HEK293 (cell line): Measurements from ENCODE around the gene CSPG4.

Experiments
- GLIS1 ChIP-seq: fragments of 450-650 bp; formaldehyde crosslinking; IDR thresholded peaks from 2 replicates; pipeline ENCODE4 v1.5.1; 2016; ENCODE audit warnings: missing biosample characterization, missing genetic modification characterization
- GLIS2 ChIP-seq: fragments of 450-650 bp; formaldehyde crosslinking; IDR thresholded peaks from 2 replicates; pipeline ENCODE4 v1.5.1; 2016; ENCODE audit warnings: missing biosample characterization, missing genetic modification characterization
- KLF10 ChIP-seq: fragments of 450-650 bp; IDR thresholded peaks from 2 replicates; pipeline ENCODE4 v1.5.1; 2018; ENCODE audit warnings: missing biosample characterization, mild to moderate bottlenecking, missing genetic modification characterization
- SALL2 ChIP-seq: fragments of 450-650 bp; formaldehyde crosslinking; IDR thresholded peaks from 2 replicates; pipeline ENCODE4 v1.5.0; 2017; ENCODE audit warnings: missing biosample characterization, mild to moderate bottlenecking, missing genetic modification characterization, borderline replicate concordance
- ZBTB20 ChIP-seq: fragments of 450-650 bp; formaldehyde crosslinking; IDR thresholded peaks from 2 replicates; pipeline ENCODE4 v1.5.1; 2016; ENCODE audit warnings: missing biosample characterization, missing genetic modification characterization
- ZBTB8A ChIP-seq: fragments of 450-650 bp; formaldehyde crosslinking; IDR thresholded peaks from 2 replicates; pipeline ENCODE4 v1.5.1; 2016; ENCODE audit warnings: missing biosample characterization, missing genetic modification characterization
- ZNF2 ChIP-seq: fragments of 450-650 bp; formaldehyde crosslinking; IDR thresholded peaks from 2 replicates; pipeline ENCODE4 v1.5.1; 2016; ENCODE audit warnings: missing biosample characterization, missing genetic modification characterization
- ZNF311 ChIP-seq: fragments of 450-650 bp; formaldehyde crosslinking; IDR thresholded peaks from 2 replicates; pipeline ENCODE4 v1.5.1; 2017; ENCODE audit warnings: missing biosample characterization, missing genetic modification characterization, borderline replicate concordance
- ZNF335 ChIP-seq: fragments of 450-650 bp; formaldehyde crosslinking; conservative IDR thresholded peaks from 2 replicates; pipeline ENCODE4 v1.5.1; 2016; ENCODE audit warnings: missing biosample characterization, missing genetic modification characterization
- ZNF341 ChIP-seq: fragments of 450-650 bp; formaldehyde crosslinking; IDR thresholded peaks from 2 replicates; pipeline ENCODE4; 2016; ENCODE audit warnings: low read depth, missing biosample characterization, missing genetic modification characterization
- ZNF423 ChIP-seq: fragments of 450-650 bp; formaldehyde crosslinking; IDR thresholded peaks from 2 replicates; pipeline ENCODE4 v1.5.1; 2016; ENCODE audit warnings: missing biosample characterization, missing genetic modification characterization
- ZNF558 ChIP-seq: fragments of 450-650 bp; formaldehyde crosslinking; IDR thresholded peaks from 2 replicates; pipeline ENCODE4 v1.5.1; 2016; ENCODE audit warnings: missing biosample characterization, missing genetic modification characterization
- ZNF660 ChIP-seq: fragments of 450-650 bp; IDR thresholded peaks from 2 replicates; pipeline ENCODE4 v1.5.1; 2018; ENCODE audit warnings: missing biosample characterization, mild to moderate bottlenecking, missing genetic modification characterization
- ZNF776 ChIP-seq: fragments of 450-650 bp; formaldehyde crosslinking; IDR thresholded peaks from 2 replicates; pipeline ENCODE4 v1.5.0; 2017; ENCODE audit warnings: missing biosample characterization, missing genetic modification characterization, borderline replicate concordance
- ZSCAN16 ChIP-seq: fragments of 450-650 bp; formaldehyde crosslinking; IDR thresholded peaks from 2 replicates; pipeline ENCODE4 v1.5.1; 2016; ENCODE audit warnings: missing biosample characterization, missing genetic modification characterization
- TF ChIP-seq, protein P1 (sequence below): fragments of 450-650 bp; formaldehyde crosslinking; IDR thresholded peaks from 2 replicates; pipeline ENCODE4 v1.5.1; 2016; ENCODE audit warnings: missing biosample characterization, missing genetic modification characterization
- TF ChIP-seq, protein P2 (sequence below): fragments of 450-650 bp; formaldehyde crosslinking; IDR thresholded peaks from 2 replicates; pipeline ENCODE4 v1.5.1; 2016; ENCODE audit warnings: missing biosample characterization, missing genetic modification characterization
- TF ChIP-seq, protein P3 (sequence below): fragments of 450-650 bp; formaldehyde crosslinking; IDR thresholded peaks from 2 replicates; pipeline ENCODE4 v1.5.1; 2017; ENCODE audit warnings: missing biosample characterization, missing genetic modification characterization
- TF ChIP-seq, protein P4 (sequence below): fragments of 450-650 bp; formaldehyde crosslinking; IDR thresholded peaks from 2 replicates; pipeline ENCODE4 v1.5.1; 2016; ENCODE audit warnings: missing biosample characterization, missing genetic modification characterization
- TF ChIP-seq, protein P5 (sequence below): fragments of 450-650 bp; formaldehyde crosslinking; IDR thresholded peaks from 2 replicates; pipeline ENCODE4 v1.5.1; 2016; ENCODE audit warnings: missing biosample characterization, missing genetic modification characterization
- TF ChIP-seq, protein P6 (sequence below): fragments of 450-650 bp; formaldehyde crosslinking; IDR thresholded peaks from 2 replicates; pipeline ENCODE4 v1.5.1; 2016; ENCODE audit warnings: missing biosample characterization, missing genetic modification characterization

The CSPG4 gene

DNA sequence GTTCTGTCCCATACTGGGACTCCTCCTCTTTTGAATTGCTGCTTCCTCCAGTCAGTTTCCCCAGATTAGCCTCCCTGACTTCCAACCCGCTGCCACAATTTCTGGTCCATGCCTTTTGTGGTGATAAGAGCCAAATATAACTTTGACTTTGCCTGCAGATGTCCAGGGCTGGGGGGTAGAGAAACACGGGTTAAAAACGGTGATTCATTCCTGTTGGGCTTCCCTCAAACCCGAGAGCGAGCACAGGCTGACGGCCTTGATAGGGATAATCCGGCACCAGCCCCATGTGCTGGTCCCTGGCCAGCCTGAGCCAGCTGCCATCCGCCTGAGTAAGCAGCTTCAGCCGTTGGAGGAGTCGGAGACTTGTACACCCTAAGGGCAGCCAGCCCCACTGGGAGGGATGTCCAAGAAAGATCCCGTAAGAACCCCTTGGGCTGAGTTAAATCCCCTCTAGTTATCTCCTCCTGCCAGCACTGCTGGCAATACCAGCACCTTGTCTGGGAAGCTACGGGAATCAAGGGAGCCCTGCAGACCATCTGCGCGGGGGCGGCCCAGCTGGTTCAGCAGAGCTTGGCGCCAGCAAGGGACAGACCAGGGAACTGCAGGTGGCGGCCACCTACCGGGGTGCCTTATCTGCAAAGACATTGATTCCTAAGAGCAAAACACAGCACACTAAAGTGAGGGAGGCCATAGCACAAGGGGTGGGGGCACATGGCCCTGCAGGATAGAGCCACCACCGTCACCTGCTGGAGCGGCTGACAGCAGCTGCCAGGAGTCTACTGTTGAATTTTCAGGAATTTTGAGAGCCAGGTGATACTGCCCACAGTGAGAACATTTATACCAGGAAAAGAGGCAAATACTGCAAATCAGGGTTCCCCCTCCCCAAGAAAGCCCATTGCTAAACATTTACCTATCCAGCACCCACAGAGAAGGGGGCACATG, 18.1 kb downstream of the CSPG4 start (continued):
- TF ChIP-seq, protein P1, sequence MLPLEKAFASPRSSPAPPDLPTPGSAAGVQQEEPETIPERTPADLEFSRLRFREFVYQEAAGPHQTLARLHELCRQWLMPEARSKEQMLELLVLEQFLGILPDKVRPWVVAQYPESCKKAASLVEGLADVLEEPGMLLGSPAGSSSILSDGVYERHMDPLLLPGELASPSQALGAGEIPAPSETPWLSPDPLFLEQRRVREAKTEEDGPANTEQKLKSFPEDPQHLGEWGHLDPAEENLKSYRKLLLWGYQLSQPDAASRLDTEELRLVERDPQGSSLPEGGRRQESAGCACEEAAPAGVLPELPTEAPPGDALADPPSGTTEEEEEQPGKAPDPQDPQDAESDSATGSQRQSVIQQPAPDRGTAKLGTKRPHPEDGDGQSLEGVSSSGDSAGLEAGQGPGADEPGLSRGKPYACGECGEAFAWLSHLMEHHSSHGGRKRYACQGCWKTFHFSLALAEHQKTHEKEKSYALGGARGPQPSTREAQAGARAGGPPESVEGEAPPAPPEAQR (tag by site-specific recombination): no peak
- TF ChIP-seq KLF10 (tag by site-specific recombination): no peak
- TF ChIP-seq, protein P2, sequence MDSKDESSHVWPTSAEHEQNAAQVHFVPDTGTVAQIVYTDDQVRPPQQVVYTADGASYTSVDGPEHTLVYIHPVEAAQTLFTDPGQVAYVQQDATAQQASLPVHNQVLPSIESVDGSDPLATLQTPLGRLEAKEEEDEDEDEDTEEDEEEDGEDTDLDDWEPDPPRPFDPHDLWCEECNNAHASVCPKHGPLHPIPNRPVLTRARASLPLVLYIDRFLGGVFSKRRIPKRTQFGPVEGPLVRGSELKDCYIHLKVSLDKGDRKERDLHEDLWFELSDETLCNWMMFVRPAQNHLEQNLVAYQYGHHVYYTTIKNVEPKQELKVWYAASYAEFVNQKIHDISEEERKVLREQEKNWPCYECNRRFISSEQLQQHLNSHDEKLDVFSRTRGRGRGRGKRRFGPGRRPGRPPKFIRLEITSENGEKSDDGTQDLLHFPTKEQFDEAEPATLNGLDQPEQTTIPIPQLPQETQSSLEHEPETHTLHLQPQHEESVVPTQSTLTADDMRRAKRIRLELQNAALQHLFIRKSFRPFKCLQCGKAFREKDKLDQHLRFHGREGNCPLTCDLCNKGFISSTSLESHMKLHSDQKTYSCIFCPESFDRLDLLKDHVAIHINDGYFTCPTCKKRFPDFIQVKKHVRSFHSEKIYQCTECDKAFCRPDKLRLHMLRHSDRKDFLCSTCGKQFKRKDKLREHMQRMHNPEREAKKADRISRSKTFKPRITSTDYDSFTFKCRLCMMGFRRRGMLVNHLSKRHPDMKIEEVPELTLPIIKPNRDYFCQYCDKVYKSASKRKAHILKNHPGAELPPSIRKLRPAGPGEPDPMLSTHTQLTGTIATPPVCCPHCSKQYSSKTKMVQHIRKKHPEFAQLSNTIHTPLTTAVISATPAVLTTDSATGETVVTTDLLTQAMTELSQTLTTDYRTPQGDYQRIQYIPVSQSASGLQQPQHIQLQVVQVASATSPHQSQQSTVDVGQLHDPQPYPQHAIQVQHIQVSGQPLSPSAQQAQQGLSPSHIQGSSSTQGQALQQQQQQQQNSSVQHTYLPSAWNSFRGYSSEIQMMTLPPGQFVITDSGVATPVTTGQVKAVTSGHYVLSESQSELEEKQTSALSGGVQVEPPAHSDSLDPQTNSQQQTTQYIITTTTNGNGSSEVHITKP (tag by site-specific recombination): peak; percentile 45
- TF ChIP-seq GLIS1: peak; percentile 97
- TF ChIP-seq ZNF423 (tag by site-specific recombination): peak; percentile 77
- TF ChIP-seq ZNF660 (tag by site-specific recombination): peak; percentile 50; the same call in 1 of the 2 replicates
- TF ChIP-seq, protein P3, sequence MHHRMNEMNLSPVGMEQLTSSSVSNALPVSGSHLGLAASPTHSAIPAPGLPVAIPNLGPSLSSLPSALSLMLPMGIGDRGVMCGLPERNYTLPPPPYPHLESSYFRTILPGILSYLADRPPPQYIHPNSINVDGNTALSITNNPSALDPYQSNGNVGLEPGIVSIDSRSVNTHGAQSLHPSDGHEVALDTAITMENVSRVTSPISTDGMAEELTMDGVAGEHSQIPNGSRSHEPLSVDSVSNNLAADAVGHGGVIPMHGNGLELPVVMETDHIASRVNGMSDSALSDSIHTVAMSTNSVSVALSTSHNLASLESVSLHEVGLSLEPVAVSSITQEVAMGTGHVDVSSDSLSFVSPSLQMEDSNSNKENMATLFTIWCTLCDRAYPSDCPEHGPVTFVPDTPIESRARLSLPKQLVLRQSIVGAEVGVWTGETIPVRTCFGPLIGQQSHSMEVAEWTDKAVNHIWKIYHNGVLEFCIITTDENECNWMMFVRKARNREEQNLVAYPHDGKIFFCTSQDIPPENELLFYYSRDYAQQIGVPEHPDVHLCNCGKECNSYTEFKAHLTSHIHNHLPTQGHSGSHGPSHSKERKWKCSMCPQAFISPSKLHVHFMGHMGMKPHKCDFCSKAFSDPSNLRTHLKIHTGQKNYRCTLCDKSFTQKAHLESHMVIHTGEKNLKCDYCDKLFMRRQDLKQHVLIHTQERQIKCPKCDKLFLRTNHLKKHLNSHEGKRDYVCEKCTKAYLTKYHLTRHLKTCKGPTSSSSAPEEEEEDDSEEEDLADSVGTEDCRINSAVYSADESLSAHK: no peak
- TF ChIP-seq ZNF311 (tag by site-specific recombination): no peak
- no peak for TF ChIP-seq ZNF2 (tag by site-specific recombination)
- TF ChIP-seq ZSCAN16 (tag by site-specific recombination): no peak
- peak; percentile 82 for TF ChIP-seq ZNF335
- no peak for TF ChIP-seq SALL2 (tag by site-specific recombination)
- TF ChIP-seq, protein P4, sequence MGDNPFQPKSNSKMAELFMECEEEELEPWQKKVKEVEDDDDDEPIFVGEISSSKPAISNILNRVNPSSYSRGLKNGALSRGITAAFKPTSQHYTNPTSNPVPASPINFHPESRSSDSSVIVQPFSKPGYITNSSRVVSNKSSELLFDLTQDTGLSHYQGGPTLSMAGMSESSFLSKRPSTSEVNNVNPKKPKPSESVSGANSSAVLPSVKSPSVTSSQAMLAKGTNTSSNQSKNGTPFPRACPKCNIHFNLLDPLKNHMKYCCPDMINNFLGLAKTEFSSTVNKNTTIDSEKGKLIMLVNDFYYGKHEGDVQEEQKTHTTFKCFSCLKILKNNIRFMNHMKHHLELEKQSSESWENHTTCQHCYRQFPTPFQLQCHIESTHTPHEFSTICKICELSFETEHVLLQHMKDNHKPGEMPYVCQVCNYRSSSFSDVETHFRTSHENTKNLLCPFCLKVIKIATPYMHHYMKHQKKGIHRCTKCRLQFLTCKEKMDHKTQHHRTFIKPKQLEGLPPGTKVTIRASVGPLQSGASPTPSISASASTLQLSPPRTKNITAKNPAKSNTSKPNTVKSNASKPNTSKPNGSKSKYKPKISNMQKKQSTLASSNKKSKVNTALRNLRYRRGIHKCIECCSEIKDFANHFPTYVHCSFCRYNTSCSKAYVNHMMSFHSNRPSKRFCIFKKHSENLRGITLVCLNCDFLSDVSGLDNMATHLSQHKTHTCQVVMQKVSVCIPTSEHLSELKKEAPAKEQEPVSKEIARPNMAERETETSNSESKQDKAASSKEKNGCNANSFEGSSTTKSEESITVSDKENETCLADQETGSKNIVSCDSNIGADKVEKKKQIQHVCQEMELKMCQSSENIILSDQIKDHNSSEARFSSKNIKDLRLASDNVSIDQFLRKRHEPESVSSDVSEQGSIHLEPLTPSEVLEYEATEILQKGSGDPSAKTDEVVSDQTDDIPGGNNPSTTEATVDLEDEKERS (tag by site-specific recombination): no peak
- TF ChIP-seq ZNF558: no peak
- TF ChIP-seq GLIS2 (tag by site-specific recombination): peak; percentile 90
- peak; percentile 76 for TF ChIP-seq ZBTB20 (tag by site-specific recombination)
- TF ChIP-seq, protein P5, sequence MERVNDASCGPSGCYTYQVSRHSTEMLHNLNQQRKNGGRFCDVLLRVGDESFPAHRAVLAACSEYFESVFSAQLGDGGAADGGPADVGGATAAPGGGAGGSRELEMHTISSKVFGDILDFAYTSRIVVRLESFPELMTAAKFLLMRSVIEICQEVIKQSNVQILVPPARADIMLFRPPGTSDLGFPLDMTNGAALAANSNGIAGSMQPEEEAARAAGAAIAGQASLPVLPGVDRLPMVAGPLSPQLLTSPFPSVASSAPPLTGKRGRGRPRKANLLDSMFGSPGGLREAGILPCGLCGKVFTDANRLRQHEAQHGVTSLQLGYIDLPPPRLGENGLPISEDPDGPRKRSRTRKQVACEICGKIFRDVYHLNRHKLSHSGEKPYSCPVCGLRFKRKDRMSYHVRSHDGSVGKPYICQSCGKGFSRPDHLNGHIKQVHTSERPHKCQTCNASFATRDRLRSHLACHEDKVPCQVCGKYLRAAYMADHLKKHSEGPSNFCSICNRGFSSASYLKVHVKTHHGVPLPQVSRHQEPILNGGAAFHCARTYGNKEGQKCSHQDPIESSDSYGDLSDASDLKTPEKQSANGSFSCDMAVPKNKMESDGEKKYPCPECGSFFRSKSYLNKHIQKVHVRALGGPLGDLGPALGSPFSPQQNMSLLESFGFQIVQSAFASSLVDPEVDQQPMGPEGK (tag by site-specific recombination): peak; percentile 69
- TF ChIP-seq ZNF776 (tag by site-specific recombination): no peak
- no peak for TF ChIP-seq ZBTB8A (tag by site-specific recombination)
- 0 out of 2 replicates have a peak, but pooled peaks have one; percentile 12 for TF ChIP-seq ZNF341 (tag by site-specific recombination)
- TF ChIP-seq, protein P6, sequence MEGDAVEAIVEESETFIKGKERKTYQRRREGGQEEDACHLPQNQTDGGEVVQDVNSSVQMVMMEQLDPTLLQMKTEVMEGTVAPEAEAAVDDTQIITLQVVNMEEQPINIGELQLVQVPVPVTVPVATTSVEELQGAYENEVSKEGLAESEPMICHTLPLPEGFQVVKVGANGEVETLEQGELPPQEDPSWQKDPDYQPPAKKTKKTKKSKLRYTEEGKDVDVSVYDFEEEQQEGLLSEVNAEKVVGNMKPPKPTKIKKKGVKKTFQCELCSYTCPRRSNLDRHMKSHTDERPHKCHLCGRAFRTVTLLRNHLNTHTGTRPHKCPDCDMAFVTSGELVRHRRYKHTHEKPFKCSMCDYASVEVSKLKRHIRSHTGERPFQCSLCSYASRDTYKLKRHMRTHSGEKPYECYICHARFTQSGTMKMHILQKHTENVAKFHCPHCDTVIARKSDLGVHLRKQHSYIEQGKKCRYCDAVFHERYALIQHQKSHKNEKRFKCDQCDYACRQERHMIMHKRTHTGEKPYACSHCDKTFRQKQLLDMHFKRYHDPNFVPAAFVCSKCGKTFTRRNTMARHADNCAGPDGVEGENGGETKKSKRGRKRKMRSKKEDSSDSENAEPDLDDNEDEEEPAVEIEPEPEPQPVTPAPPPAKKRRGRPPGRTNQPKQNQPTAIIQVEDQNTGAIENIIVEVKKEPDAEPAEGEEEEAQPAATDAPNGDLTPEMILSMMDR (tag by site-specific recombination): peak; percentile 93
